NCI-H345 treated with DMSO at 0.1 percent for 48 hours (cell line): Measurements from ENCODE around the gene SOST.
A peak's percentile ranks its signal among the peaks of the same experiment; 100 is the strongest.

Source experiments
- DNase-seq: peaks from one replicate; lab custom pipeline; 2025; ENCODE audit not compliant: unreplicated experiment; lab: John Stamatoyannopoulos, UW

The SOST gene

GRCh38 chr17:43774304-43775250 lies 16.0 kb upstream of the SOST start:
- DNase-seq, result no peak

- no peak for DNase-seq
Measured at GRCh38 chr17:43772877-43773648, 14.5 kb upstream of the SOST start.

- DNase-seq, result no peak
Measured at GRCh38 chr17:43771463-43771862, 12.9 kb upstream of the SOST start.

GRCh38 chr17:43770957-43771356 lies 12.4 kb upstream of the SOST start:
- DNase-seq, result no peak

- no peak for DNase-seq
Measured at GRCh38 chr17:43769859-43770258, 11.3 kb upstream of the SOST start.

- no peak for DNase-seq
Measured at GRCh38 chr17:43769426-43769825, 10.8 kb upstream of the SOST start.

- DNase-seq, result no peak
Measured at GRCh38 chr17:43768943-43769342, 10.4 kb upstream of the SOST start.

GRCh38 chr17:43768382-43768781 lies 9.8 kb upstream of the SOST start:
- DNase-seq, result no peak

GRCh38 chr17:43767713-43768059 lies 9.1 kb upstream of the SOST start:
- no peak for DNase-seq

GRCh38 chr17:43767053-43767712 lies 8.6 kb upstream of the SOST start:
- no peak for DNase-seq

- DNase-seq, result peak; percentile 18
Measured at GRCh38 chr17:43766413-43767052, 7.9 kb upstream of the SOST start.

GRCh38 chr17:43760254-43760852 lies 1.8 kb upstream of the SOST start:
- peak; percentile 80 for DNase-seq

- DNase-seq, result no peak
Measured at GRCh38 chr17:43759836-43760235, 1.2 kb upstream of the SOST start.

- no peak for DNase-seq
Measured at GRCh38 chr17:43758086-43758485, 505 bp downstream of the SOST start.

- DNase-seq, result no peak
Measured at GRCh38 chr17:43757171-43757660, 1.4 kb downstream of the SOST start.

GRCh38 chr17:43756201-43756600 lies 2.4 kb downstream of the SOST start:
- DNase-seq, result no peak

- no peak for DNase-seq
Measured at GRCh38 chr17:43755389-43755875, 3.2 kb downstream of the SOST start.

GRCh38 chr17:43754947-43755346 lies 3.6 kb downstream of the SOST start:
- no peak for DNase-seq

GRCh38 chr17:43753493-43754129 lies 5.0 kb downstream of the SOST start:
- DNase-seq, result no peak

- DNase-seq, result no peak
Measured at GRCh38 chr17:43750153-43750552, 8.4 kb downstream of the SOST start.
